Measurements from ENCODE around the gene MIPOL1.

MIPOL1 gene

DNA sequence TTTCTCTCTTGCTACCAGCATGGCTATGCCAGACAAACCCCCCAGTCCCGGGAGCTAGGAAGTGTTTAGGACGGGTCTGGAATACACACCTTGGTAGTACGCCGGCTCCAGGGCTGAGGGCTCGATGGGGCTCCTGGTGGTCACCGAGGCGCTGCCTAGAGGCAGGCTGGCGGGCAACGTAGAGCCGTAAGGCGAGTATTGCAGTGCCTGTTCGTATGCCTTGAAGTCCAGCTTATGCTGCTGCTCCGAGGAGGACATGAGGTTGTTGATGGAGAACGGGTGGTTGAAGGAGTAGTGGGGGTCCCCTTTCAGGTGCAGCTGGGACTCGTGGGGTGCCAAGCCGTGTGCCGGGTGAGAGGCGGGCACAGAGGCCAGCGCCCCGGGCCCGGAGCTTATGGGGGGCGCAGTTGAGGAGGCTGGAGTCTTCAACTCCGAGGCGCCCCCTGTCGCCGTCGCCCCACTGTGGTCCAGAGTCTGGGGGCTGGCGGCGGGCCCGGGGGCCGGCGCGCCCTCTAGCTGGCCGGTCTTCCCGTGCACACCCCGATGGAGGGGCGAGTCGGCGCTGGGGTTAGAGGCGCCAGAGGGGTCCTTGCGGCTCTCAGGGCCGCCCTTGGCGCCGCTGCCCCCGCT, 393.7 kb downstream of the MIPOL1 start:
- in situ Hi-C loops (cut with HindIII; ENCODE audit: low sequenced_read_pairs): no loop called here
- peak; percentile 35 for TF ChIP-seq CTCF (IDR thresholded peaks at IDR 0.05; ENCODE audit: low read depth, low read length)
- H3K4me3 ChIP-seq (ENCODE audit: low read depth, low read length): peak overlapping the region; percentile 23
- DNase-seq (ENCODE audit: low read depth, low spot score): no peak

DNA sequence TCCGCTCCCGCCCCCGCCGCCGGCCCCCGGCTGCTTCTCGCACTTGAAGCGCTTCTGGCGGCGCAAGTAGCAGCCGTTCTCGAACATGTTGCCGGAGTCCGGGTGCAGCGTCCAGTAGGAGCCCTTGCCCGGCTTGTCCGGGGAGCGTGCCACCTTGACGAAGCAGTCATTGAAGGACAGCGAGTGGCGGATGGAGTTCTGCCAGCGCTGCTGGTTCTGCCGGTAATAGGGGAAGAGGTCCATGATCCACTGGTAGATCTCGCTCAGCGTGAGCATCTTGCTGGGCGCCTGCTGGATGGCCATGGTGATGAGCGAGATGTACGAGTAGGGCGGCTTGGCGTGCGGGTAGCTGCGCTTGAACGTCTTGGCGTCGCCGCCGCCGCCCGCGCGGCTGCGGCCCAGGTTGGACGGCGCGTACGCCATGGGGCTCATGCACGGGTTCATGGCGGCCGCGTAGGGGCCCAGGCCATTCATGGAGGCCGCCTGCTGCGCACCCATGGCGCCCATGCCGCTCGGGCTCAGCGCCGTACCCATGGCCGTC, 394.3 kb downstream of the MIPOL1 start:
- no peak overlapping the region for H3K4me3 ChIP-seq (ENCODE audit: low read depth, low read length)
- TF ChIP-seq CTCF (IDR thresholded peaks at IDR 0.05; ENCODE audit: low read depth, low read length): no peak
- DNase-seq (ENCODE audit: low read depth, low spot score): no peak
- in situ Hi-C loops (cut with HindIII; ENCODE audit: low sequenced_read_pairs): no loop called here

- in situ Hi-C loops (cut with HindIII; ENCODE audit: low sequenced_read_pairs): no loop called here
- DNase-seq (ENCODE audit: low read depth, low spot score): no peak
- peak overlapping the region; percentile 56 for H3K4me3 ChIP-seq (ENCODE audit: low read depth, low read length)
- TF ChIP-seq CTCF (IDR thresholded peaks at IDR 0.05; ENCODE audit: low read depth, low read length): no peak
Measured at GRCh38 chr14:37592482-37593408, 395.0 kb downstream of the MIPOL1 start.

GRCh38 chr14:37593511-37594237, 395.9 kb downstream of the MIPOL1 start:
- peak overlapping the region; percentile 56 for H3K4me3 ChIP-seq (ENCODE audit: low read depth, low read length)
- DNase-seq (ENCODE audit: low read depth, low spot score): no peak
- in situ Hi-C loops (cut with HindIII; ENCODE audit: low sequenced_read_pairs): no loop called here
- no peak for TF ChIP-seq CTCF (IDR thresholded peaks at IDR 0.05; ENCODE audit: low read depth, low read length)

- in situ Hi-C loops (cut with HindIII; ENCODE audit: low sequenced_read_pairs): no loop called here
- peak; percentile 85 for TF ChIP-seq CTCF (IDR thresholded peaks at IDR 0.05; ENCODE audit: low read depth, low read length)
- peak; percentile 79 for DNase-seq (ENCODE audit: low read depth, low spot score)
- H3K4me3 ChIP-seq (ENCODE audit: low read depth, low read length): peak overlapping the region; percentile 56
Measured at GRCh38 chr14:37594238-37594970, 396.7 kb downstream of the MIPOL1 start.
